Adrenal gland (tissue), 5 donors: ENCODE data around the gene RBM5.

ENCODE experiments used
- CTCF ChIP-seq, 6 experiments: fragments of 450-650 bp in 4 of 6; fragments of 200-600 bp in 2 of 6; sonication (generic) in 1 of 6; IDR thresholded peaks; 1 replicate in 5 of 6; 2 replicates in 1 of 6; pipeline versions ENCODE4 v1.5.1 to v1.8.0; 2016 to 2021; ENCODE audit warnings: antibody characterized with exemption in 6 of 6, mild to moderate bottlenecking in 2 of 6, moderate library complexity in 1 of 6
- POLR2A ChIP-seq, 2 donors: fragments of 450-650 bp; IDR thresholded peaks; one replicate each; pipeline ENCODE4 v1.6.1; 2017; ENCODE audit warnings: antibody characterized with exemption in 2 of 2, mild to moderate bottlenecking in 2 of 2, moderate library complexity in 1 of 2
- donor health status: DM: no; HTN: no; CAD: no.

GRCh38 chr3:50124052-50124799 is 35.5 kb downstream of the RBM5 start:
- TF ChIP-seq POLR2A (IDR thresholded peaks at IDR 0.05) (no peak), CTCF (IDR thresholded peaks at IDR 0.05) (no peak)
